Ovary (tissue), 9 donors: ENCODE results near the gene GDI2. TPM values are rescaled to one million over a fixed set of nuclear protein-coding genes. Genes with fewer than 3 reads are reported as not detected.

Experiments used
- DNase-seq, 5 donors: peaks; one replicate each; pipeline ENCODE4 v3.0.0-alpha.2; 2019 to 2020
- H3K27ac ChIP-seq, 2 donors: fragments of 200-600 bp; one replicate each; pipeline versions ENCODE4 v1.5.1 to v1.8.0; 2019 to 2022
- H3K27me3 ChIP-seq: fragments of 200-600 bp; one replicate; pipeline ENCODE4 v1.8.0; 2022
- H3K36me3 ChIP-seq: fragments of 200-600 bp; sonication (generic); one replicate; pipeline ENCODE4 v1.5.1; 2019
- H3K4me1 ChIP-seq: one replicate; pipeline ENCODE4 v1.8.1; 2013; ENCODE audit warnings: mild to moderate bottlenecking, moderate library complexity; ENCODE audit not compliant: insufficient read depth
- H3K4me3 ChIP-seq: fragments of 200-600 bp; sonication (generic); one replicate; pipeline ENCODE4 v1.5.1; 2017
- H3K9me3 ChIP-seq, 2 donors: fragments of 200-600 bp in 1 of 2; sonication (generic) in 1 of 2; one replicate each; pipeline versions ENCODE4 v1.5.1 to v1.8.1; 2013 to 2019; ENCODE audit warnings: mild to moderate bottlenecking in 1 of 2, moderate library complexity in 1 of 2
- EP300 ChIP-seq: sonication (generic); formaldehyde crosslinking; IDR thresholded peaks from one replicate; pipeline ENCODE4 v1.6.1; 2017; ENCODE audit warnings: antibody characterized with exemption
- POLR2A ChIP-seq: fragments of 450-650 bp; IDR thresholded peaks from one replicate; pipeline ENCODE4 v1.6.1; 2017; ENCODE audit warnings: antibody characterized with exemption, mild to moderate bottlenecking, moderate library complexity
- WGBS, 3 donors: extraction: QIAGEN DNeasy Blood & Tissue Kit in 1 of 3; methylation state at CpG; one replicate each; pipeline versions ENCODE4 v1.1.5 to v1.1.7; 2013 to 2017; 5-methylcytosine and 5-hydroxymethylcytosine counted together
- intact Hi-C, 4 donors: fragments of 100-400 bp; cut with DNase I; formaldehyde crosslinking; loops; one replicate each; pipeline versions ENCODE4 v1.11.0 to v1.15.1; 2022 to 2023
- polyA plus RNA-seq, 2 donors: library from polyadenylated mRNA; stranded (reverse); fragments of 200-250 nt in 1 of 2; fragments of 350-450 nt in 1 of 2; fragmentation: Illumina TruSeq in 1 of 2; extraction: RNeasy Lipid Tissue Mini Kit (QIAGEN cat#74804) in 1 of 2; gene quantifications; one replicate each; pipeline ENCODE4 v1.2.3, GENCODE V29; 2013 to 2014
- total RNA-seq, 7 donors: library from RNA; depleted of rRNA in 2 of 7; stranded (reverse); fragments of >200 nt in 2 of 7; fragmentation: NEBNext Ultra II Directional in 3 of 7; extraction: Animal tissue kit (Norgen Biotek cat#: 25700) in 3 of 7; gene quantifications; one replicate each; pipeline versions ENCODE4 v1.1.0 to v1.2.4, GENCODE V29; 2016 to 2023
- TF ChIP-seq, protein P1 (sequence below), 3 donors: fragments of 450-650 bp in 2 of 3; fragments of 200-600 bp in 1 of 3; IDR thresholded peaks; one replicate each; pipeline versions ENCODE4 v1.5.1 to v1.8.0; 2016 to 2022; ENCODE audit warnings: antibody characterized with exemption in 3 of 3, mild to moderate bottlenecking in 1 of 3
- donor health status: DM: no; HTN: no; CAD: no; lungs with moderate emphysema.
- donor health status: DM: no; HTN: no; CAD: no.
- donor health status: Bipolar disorder and iron deficiency.
- donor health status: DM: yes; HTN: yes; CAD: no.
- donor health status: DM: no; HTN: no; CAD: no.
- donor health status: DM: yes; HTN: yes; CAD: no.

Gene GDI2
- total and polyA plus RNA-seq, 9 donors, result 111 to 269 (median 177) TPM

DNA sequence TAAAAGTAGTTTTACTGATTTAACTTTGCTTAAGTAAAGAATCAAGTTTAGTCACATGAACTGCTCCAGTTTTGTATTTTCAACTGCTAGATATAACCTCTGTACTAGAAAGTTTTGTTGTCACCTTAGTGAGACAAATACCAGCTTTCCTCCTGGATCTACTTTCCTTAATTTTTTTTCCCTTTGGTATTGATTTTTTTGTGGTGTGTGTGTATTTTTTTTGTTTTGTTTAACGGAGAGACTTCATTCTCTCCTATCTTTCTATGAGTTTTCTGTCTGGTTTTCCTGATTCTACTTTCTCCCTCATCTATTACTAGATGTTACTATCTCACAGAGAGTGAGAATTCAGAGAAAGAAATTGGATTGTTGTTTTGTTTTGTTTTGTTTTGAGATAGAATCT is 76.6 kb downstream of the GDI2 start:
- Histone ChIP-seq H3K27ac (no peak overlapping the region), H3K27me3 (no peaks in the 10 kb centered on the region), H3K9me3 (no peaks in the 10 kb centered on the region), H3K36me3 (no peaks in the 10 kb centered on the region), H3K4me3 (no peak overlapping the region), H3K4me1 (peaks cover 2% of the 10 kb centered on the region)
- no peak for DNase-seq
- intact Hi-C loops, result no loop called here
- TF ChIP-seq POLR2A, result no peak
- TF ChIP-seq, protein P1, sequence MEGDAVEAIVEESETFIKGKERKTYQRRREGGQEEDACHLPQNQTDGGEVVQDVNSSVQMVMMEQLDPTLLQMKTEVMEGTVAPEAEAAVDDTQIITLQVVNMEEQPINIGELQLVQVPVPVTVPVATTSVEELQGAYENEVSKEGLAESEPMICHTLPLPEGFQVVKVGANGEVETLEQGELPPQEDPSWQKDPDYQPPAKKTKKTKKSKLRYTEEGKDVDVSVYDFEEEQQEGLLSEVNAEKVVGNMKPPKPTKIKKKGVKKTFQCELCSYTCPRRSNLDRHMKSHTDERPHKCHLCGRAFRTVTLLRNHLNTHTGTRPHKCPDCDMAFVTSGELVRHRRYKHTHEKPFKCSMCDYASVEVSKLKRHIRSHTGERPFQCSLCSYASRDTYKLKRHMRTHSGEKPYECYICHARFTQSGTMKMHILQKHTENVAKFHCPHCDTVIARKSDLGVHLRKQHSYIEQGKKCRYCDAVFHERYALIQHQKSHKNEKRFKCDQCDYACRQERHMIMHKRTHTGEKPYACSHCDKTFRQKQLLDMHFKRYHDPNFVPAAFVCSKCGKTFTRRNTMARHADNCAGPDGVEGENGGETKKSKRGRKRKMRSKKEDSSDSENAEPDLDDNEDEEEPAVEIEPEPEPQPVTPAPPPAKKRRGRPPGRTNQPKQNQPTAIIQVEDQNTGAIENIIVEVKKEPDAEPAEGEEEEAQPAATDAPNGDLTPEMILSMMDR (IDR thresholded peaks at IDR 0.05), result no peak
- TF ChIP-seq EP300, result no peak
- WGBS, 3 donors, result 14 to 43% (median 29%) methylated on average over 1 of the region's 1 CpG

DNA sequence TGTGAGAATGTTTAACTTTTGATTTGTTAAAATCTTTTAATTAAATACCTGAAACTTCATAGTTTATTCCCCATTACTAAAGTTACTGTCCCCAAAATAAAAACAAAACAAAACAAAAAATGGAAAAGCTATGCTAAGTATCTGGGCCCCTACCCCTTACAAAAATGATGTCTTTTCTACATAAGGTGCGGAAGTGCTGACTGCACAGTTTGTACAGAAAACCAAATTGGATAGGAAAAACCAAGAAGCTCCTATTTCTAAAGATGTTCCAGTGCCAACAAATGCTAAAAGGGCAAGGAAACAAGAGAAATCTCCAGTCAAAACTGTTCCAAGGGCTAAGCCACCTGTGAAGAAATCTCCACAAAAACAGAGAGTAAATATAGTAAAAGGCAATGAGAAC is 78.1 kb downstream of the GDI2 start:
- Histone ChIP-seq H3K27ac (no peak overlapping the region), H3K36me3 (no peaks in the 10 kb centered on the region), H3K4me3 (no peak overlapping the region), H3K4me1 (peaks cover 2% of the 10 kb centered on the region), H3K9me3 (no peaks in the 10 kb centered on the region), H3K27me3 (no peaks in the 10 kb centered on the region)
- WGBS, 3 donors, result 87 to 95% (median 91%) methylated on average over 1 of the region's 1 CpG
- no peak for DNase-seq
- TF ChIP-seq EP300 (no peak), POLR2A (no peak)
- TF ChIP-seq, protein P1 (IDR thresholded peaks at IDR 0.05), result no peak
- intact Hi-C loops, result no loop called here

DNA sequence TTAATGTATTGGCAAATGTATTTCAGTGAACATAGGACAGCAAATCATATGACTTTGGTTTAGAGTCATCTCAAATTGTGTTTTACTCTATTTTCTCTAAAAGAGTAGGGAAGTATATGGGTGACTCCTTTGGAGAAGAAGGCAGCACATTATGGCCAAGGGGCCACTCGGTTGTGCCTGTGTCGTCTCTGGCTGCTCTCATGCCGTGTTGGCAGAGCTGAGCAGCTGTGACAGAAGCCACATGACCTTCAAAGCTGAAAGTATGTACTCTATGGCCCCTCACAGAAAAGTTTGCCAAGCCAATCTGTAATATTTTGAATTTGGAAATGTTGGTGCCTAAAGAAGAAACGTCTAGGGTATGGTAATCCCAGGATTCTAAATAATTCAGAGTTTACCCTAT is 81.1 kb downstream of the GDI2 start:
- TF ChIP-seq, protein P1 (IDR thresholded peaks at IDR 0.05), result no peak
- no peak for TF ChIP-seq POLR2A
- no peak for TF ChIP-seq EP300
- WGBS, 3 donors, result 47 to 64% (median 51%) methylated on average over 4 of the region's 4 CpGs
- Histone ChIP-seq H3K4me1 (no peaks in the 10 kb centered on the region), H3K36me3 (no peaks in the 10 kb centered on the region), H3K9me3 (no peaks in the 10 kb centered on the region), H3K27me3 (no peaks in the 10 kb centered on the region), H3K27ac (no peak overlapping the region), H3K4me3 (no peak overlapping the region)
- DNase-seq, result no peak
- intact Hi-C loops, result no loop called here

DNA sequence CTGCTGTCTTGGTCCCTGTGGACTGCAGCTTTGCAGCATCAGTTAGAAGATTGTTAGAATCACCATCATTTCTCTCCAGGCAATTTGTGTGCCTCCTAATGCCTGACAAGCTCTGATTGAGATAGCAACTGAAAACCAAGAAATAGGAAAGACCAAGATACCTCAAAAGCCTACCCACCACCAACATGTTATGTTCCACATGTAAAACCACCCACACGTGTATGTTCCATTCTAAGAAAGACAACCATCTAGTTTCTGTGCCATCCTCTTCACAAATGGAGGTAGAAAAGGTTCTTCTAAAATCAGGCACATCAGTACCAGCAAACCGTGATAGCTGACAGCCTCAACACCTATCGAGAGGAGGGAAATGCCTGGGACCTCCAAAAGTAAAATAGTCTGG is 81.7 kb downstream of the GDI2 start:
- WGBS, 3 donors, result 64 to 92% (median 78%) methylated on average over 3 of the region's 3 CpGs
- Histone ChIP-seq H3K9me3 (no peaks in the 10 kb centered on the region), H3K36me3 (no peaks in the 10 kb centered on the region), H3K27ac (no peak overlapping the region), H3K4me1 (no peaks in the 10 kb centered on the region), H3K4me3 (no peak overlapping the region), H3K27me3 (no peaks in the 10 kb centered on the region)
- no peak for TF ChIP-seq EP300
- intact Hi-C loops, result no loop called here
- DNase-seq, result no peak

DNA sequence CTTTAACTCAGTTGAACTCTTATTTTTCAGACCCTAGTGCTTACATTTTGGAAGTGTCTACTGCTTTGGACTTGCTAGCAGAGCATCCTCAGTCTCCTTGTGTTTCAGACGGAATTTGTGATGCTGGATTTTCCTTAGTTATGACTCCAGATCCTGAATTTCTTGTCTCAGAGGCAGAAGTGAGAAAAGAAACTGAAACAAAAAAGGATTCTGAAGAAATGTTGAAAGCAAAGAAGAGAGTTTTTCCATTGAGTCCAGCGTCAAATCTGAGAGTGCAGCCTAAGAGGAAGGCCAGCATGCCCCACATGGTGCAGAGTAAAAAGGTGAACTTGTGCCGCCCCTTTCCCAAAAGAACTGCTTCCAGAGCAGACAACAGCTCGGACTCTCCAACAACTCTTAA is 82.5 kb downstream of the GDI2 start:
- no peak overlapping the region for H3K27ac ChIP-seq
- no peaks in the 10 kb centered on the region for H3K4me1 ChIP-seq
- intact Hi-C loops, result no loop called here
- no peak overlapping the region for H3K4me3 ChIP-seq
- no peaks in the 10 kb centered on the region for H3K27me3 ChIP-seq
- no peaks in the 10 kb centered on the region for H3K36me3 ChIP-seq
- H3K9me3 ChIP-seq, result no peaks in the 10 kb centered on the region
- TF ChIP-seq POLR2A, result no peak
- TF ChIP-seq, protein P1 (IDR thresholded peaks at IDR 0.05), result no peak
- TF ChIP-seq EP300, result no peak
- 88 to 93% (median 93%) methylated on average over 4 of the region's 4 CpGs for WGBS, 3 donors
- no peak for DNase-seq
